NCI-H2029 (cell line): ENCODE data around the gene FRRS1L.
"Not testable (repeated sequence)": the region's sequence is repeated elsewhere in the genome, so short reads cannot be mapped to it uniquely, and the experiment has no call there.

Experiments used
- DNase-seq: peaks from one replicate; lab custom pipeline; 2025; lab: John Stamatoyannopoulos, UW

Gene FRRS1L

DNA sequence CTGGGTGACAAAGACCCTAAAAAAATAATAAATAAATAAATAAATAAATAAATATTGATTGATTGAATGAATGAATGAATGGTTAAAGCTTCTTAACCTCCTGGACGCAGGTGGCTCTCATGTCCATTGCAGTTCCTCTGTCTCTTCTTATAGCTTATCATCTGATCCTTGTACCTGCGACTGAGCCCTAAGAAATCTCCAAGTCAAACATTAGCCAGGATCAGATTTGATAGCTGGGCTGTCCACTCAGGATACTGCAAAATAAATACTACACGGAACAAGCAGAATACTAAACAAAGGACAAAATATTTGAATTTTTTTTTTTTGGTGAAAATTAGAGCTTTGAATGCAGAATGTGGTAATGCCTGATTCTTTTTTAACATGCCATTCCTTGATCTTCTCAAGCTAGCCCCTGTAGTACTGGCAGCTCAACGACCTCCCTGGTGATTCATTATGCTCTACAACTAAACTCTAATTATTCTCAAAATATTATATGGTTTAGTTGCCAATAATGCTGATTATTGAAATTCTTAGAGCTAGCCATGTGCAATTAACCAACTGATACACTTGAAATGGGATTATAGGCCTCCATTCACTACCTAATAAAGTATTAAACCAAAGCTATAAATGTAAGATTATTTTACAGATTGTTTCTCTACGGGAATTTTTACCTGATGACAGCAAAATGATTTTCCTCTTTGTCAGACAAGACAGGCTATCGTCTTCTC is 37.4 kb downstream of the FRRS1L start:
- DNase-seq, result no peak

DNA sequence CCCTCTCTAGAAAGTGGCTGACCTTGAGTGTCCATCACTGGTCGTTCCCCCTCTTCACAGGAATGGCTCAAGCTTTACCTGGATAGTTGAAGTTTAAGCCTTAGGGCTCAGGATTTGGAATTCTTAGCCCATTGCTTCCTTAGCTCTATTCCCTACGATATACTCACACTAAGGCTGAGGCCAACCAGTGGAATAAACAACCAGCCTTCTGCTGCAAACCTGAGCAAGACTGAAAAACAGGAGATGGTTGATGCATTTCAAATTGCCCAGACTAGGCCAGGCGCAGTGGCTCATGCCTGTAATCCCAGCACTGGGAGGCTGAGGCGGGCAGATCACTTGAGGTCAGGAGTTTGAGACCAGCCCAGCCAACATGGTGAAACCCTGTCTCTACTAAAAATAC is 40.4 kb downstream of the FRRS1L start:
- DNase-seq, result not testable (repeated sequence)

DNA sequence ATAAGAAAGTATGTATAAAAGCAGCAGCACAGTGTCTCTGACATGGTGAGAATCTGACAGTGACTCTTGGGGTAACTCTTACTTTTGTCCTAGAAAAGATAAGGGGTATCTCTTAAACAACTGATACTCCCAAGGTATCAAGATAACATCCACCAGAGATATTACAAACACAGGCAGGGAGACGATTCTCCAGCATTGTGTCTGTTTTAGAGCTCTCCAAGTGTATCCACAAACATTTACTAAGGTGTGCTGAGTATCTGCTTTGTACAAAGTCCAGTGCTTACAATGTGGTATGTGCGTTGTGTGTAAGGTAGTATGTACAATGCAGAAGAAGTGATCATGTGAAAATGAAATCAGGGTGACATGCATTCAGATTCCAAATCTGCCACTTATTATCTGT is 42.9 kb downstream of the FRRS1L start:
- DNase-seq, result no peak

DNA sequence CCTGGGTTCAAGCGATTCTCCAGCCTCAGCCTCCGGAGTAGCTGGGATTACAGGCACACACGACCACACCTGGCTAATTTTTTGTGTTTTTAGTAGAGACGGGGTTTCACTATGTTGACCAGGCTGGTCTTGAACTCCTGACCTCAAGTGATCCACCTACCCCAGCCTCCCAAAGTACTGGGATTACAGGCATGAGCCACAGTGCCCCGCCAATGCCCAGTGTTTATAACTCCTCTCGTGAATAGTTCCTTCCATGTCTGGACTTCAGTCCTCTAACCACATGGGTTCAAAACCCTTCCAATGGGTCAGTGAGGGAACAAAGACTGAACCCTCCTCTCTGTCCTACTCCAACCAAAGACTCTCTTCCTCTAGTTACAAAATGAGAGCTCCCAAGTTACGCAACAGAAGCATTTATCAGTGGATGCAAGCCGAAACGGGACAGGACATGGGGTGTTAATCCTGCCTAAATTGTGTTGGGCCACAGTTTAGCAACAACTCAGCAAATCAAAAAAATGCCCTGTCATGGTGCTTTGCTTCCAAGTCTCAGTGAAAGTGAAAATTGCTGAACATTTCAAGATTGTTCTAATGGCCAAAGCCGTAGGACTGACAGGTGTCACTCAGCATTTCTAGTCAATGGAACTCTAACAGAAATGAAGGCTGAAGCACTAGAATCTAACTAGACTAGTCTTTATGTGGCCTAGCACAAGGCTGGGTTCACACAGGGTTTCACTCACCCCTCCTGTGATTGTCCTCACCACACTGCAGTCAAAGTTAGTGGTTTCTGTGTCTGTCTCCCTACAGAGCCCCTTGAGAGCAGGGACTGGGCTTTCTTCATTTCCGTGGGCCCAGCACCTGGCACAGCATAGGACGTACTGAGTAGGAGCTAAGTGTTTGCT is 44.1 kb downstream of the FRRS1L start:
- DNase-seq, result no peak

DNA sequence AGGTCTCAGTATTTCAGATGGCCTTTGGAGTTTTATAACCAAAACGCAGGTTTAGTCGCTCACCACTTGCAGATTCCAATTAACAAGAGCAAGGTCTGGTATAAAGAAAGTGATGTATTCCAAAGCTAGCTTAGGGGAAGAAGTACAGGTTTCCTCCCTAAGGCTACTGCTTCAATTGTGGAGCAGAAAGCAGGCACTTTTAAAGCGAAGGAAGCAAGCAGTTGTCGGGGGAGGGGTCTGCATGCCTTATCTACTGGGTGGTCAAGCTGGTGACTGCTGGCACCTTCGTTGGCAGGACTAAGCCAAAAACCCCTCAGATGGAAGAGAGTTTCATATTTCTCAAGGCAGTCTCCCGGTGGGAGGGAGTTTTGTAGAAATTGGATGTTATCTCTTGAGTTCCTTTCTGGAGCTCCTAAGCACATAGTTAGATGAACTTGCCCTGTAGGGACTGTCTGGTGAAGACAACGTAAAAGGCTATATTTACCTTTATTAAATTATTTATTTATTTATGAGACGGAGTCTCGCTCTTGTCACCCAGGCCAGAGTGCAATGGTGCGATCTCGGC is 45.7 kb downstream of the FRRS1L start:
- DNase-seq, result no peak

DNA sequence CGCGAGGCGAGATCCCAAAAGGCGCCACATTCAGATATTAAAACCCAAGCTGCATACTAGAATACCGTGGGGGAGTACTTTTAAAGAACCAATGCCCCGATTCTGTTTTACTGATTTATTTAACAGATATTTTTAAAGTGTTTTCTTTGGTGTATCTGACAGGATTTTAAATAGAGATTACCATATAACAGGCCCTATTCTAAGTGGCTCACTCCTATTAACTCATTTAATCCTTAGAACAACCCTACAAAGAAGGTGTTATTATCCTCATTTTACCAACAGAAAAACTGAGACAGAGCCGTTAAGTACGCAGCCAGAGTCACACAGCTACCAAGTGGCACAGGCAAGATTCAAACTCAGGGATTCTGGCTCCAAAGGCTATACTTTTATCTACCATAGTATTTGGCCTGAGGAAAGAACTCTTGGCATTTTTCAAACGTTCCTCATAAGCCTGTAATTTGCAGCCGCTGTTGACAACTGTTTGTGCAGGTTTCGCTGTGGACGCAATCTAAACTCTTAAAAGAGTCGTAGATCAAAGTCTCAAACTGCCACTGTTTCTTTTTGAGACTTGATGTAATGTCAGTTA is 46.8 kb downstream of the FRRS1L start:
- no peak for DNase-seq

- peak; percentile 98 for DNase-seq
Observed at GRCh38 chr9:109119439-109120203, 47.4 kb downstream of the FRRS1L start, which contains the start of gene TMEM245. Gene TMEM245, minus strand, starts transcription at chr9:109119947. Its CDS starts 34 bp downstream, at chr9:109119913.

GRCh38 chr9:109118808-109119438 is 48.1 kb downstream of the FRRS1L start:
- DNase-seq, result no peak

DNA sequence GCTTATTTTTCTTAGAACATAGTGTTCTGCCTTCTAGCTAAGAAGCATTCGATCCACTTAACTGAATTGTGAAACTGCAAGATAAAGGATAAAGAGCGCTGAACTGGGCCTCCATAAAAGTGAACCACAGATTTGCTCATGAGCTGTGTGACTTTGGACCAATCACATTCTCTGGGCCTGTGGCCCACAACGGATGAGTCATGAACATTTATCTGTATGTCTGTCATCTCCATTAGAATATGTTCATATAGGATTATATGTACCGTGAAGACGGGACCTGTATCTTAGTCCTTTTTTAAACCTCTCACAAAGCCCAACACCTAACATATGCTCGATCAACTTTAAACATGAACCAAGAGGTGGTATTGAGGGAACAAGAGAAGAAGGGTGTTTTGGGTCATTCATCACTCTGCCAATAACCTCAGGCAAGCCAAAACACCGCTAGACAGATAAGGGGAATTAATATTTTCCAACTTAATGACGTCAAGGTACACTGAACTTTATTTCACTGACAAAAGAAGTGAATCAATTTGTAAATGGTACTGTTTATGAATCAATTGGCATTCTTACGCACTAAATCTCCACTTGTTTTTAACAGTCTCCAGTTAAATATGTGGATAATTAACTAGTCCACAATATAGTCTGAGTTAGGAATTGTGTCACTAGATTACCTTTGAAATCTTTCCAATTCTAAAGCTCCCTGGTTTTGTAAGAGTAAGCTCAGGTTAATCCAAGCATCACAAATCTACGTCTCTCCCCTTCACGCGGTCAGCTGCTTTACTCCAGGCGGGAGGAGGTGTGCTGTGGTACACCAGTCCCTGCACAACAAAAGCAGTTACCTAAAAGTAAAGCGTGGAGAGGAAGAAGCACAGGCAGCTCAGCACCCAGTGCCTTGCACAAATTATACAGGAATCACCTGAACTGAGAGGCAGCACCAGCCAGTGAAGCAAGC is 48.9 kb downstream of the FRRS1L start:
- no peak for DNase-seq

GRCh38 chr9:109115931-109116526 is 51.0 kb downstream of the FRRS1L start:
- DNase-seq, result no peak

DNA sequence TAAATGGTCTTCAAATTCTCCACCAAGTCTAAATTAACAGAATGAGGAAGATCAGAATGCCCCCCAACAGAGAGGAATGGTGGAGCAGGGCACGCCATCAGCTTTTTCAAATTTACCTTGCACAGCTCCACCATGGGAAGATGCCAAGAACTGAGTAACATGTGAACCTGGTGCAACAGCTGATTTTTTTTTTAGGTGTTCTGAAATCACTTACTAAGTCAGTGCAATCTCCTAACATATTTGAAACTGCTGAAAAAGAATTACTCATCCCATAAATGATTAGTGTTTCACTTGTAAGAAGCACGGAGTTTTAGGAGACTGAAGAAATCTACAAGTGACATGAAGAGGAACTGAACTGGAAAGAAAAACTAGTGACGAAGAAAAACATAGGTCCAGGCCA is 52.4 kb downstream of the FRRS1L start:
- DNase-seq, result no peak

DNA sequence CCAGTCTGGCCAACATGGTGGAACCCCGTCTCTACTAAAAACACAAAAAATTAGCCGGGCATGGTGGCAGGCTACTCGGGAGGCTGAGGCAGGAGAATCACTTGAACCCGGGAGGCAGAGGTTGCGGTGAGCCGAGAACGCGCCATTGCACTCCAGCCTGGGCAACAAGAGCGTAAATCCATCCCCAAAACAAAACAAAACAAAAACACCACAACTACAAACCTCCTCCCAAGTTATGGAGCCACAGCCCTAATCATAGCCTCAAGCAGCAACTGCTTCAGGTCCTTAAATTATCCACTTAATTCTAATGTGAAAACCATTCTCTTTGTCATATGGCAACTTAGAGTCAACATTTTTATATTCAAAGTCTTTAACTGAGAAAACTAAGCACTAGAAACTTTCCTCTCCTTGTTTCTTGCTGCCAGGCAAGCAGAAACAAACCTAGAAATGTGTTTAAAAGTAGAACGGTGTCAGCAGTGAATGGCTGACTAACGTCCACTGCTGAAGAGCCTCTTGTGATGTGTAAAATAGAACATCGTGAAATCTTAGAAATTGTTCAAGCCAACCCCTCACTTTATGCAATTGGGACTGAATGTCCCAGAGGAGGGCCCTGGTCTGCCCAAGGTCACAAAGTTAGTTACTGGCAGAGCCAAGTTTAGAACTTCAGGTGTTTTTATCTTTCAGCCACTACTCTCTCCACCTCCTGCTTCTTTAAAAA is 53.0 kb downstream of the FRRS1L start:
- no peak for DNase-seq

GRCh38 chr9:109113254-109113653 is 53.8 kb downstream of the FRRS1L start:
- DNase-seq, result no peak

DNA sequence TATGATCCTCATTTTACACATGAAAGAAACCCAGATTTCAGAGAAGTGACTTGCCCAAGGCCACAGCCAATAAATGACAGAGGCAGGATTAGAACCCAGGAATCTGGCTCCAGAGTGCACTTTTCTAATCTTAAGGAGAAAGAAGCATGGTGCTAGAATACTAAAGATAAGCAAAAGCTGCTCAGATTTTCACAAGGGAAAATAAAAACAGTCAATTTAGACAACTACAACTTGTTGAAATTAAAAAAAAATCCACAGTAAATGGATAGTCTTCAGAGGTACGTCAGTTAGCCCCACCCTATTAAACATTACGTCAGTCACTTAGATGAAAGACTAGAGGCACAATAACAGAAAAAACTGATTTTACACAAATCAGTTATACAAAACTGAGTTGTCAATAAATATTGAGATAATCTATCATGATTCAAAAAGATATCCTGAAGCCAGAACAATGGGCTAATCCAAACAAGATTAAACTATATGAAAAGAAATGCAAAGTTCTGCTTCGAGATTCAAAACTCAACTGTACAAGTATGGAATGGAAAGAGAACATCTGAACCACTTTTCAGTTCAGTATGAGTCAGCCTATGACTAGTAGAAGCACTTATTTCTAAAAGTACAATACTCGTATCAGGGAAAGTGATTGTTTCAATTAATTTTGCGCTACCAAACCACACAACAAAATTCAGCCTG is 56.6 kb downstream of the FRRS1L start:
- no peak for DNase-seq

GRCh38 chr9:109109967-109110328 is 57.1 kb downstream of the FRRS1L start:
- DNase-seq, result no peak

DNA sequence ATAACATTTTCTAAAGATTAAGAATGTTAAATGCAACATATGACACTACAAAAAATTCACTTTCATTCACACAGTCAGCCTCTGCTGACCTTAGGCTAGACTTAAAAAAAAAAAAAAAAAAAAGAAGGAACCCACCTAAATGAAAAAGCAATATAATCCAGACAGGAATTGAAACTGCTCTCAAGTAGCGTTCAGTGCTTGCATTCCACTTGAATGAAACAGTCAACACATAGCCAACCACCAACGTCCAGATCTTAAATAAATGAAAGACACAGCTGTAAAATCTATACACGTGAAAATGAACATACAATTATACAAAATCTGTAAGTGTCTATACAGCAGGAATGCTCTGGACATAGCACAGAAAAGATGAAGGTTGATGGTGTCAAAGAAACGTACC is 58.7 kb downstream of the FRRS1L start:
- peak; percentile 13 for DNase-seq

GRCh38 chr9:109107402-109108240 is 59.4 kb downstream of the FRRS1L start:
- DNase-seq, result no peak
